Stomach (tissue), 9 donors: Measurements from ENCODE around the gene PPP1R9A. TPM values are rescaled to one million over a fixed set of nuclear protein-coding genes. Genes with fewer than 3 reads are reported as not detected.
"Not testable (repeated sequence)": the region's sequence is repeated elsewhere in the genome, so short reads cannot be mapped to it uniquely, and the experiment has no call there.

ENCODE experiments used
- DNase-seq, 2 donors: peaks; one replicate each; pipeline versions ENCODE4 v3.0.0 to v3.0.0-alpha.2; 2013 to 2019
- H3K27ac ChIP-seq, 5 donors: fragments of 200-600 bp in 4 of 5; sonication (generic) in 4 of 5; one replicate each; pipeline ENCODE4 v1.5.1; 2013 to 2019; ENCODE audit warnings: mild to moderate bottlenecking in 1 of 5, moderate library complexity in 1 of 5
- H3K27me3 ChIP-seq, 3 donors: fragments of 200-600 bp; sonication (generic); one replicate each; pipeline ENCODE4 v1.5.1; 2017 to 2019; ENCODE audit warnings: mixed run types in 1 of 3
- H3K36me3 ChIP-seq, 4 donors: fragments of 200-600 bp; sonication (generic); 1 replicate in 3 of 4; 2 replicates in 1 of 4; pipeline ENCODE4 v1.5.1; 2016 to 2019
- H3K4me1 ChIP-seq, 4 donors: fragments of 200-600 bp; sonication (generic); one replicate each; pipeline ENCODE4 v1.5.1; 2016 to 2019
- H3K4me3 ChIP-seq, 4 donors: fragments of 200-600 bp; sonication (generic) in 3 of 4; one replicate each; pipeline ENCODE4 v1.5.1; 2016 to 2019; ENCODE audit warnings: mild to moderate bottlenecking in 1 of 4
- H3K9me3 ChIP-seq, 4 donors: fragments of 200-600 bp; sonication (generic); one replicate each; pipeline ENCODE4 v1.5.1; 2016 to 2019
- CTCF ChIP-seq, 7 experiments: fragments of 450-650 bp in 4 of 7; fragments of 200-600 bp in 3 of 7; sonication (generic) in 3 of 7; IDR thresholded peaks; one replicate each; pipeline ENCODE4 v1.5.1; 2016 to 2019; ENCODE audit warnings: antibody characterized with exemption in 7 of 7, control low read depth in 2 of 7, mild to moderate bottlenecking in 1 of 7
- EP300 ChIP-seq: sonication (generic); formaldehyde crosslinking; IDR thresholded peaks from one replicate; pipeline ENCODE4 v1.6.1; 2017; ENCODE audit warnings: antibody characterized with exemption
- POLR2A ChIP-seq, 4 donors: fragments of 450-650 bp; IDR thresholded peaks; one replicate each; pipeline ENCODE4 v1.6.1; 2016; ENCODE audit warnings: antibody characterized with exemption in 4 of 4, control low read depth in 2 of 4, mild to moderate bottlenecking in 1 of 4, moderate library complexity in 1 of 4
- POLR2AphosphoS5 ChIP-seq, 3 donors: sonication (generic); formaldehyde crosslinking; IDR thresholded peaks; one replicate each; pipeline ENCODE4 v1.6.1; 2016; ENCODE audit warnings: antibody characterized with exemption in 3 of 3
- WGBS, 5 donors: extraction: QIAGEN DNeasy Blood & Tissue Kit in 3 of 5; methylation state at CpG; one replicate each; pipeline versions ENCODE4 v1.1.5 to v1.1.7; 2013 to 2018; 5-methylcytosine and 5-hydroxymethylcytosine counted together
- intact Hi-C: fragments of 100-400 bp; cut with DNase I; formaldehyde crosslinking; loops from one replicate; pipeline ENCODE4 v1.15.1; 2023; ENCODE audit warnings: low total_unique reads
- polyA plus RNA-seq, 3 donors: library from polyadenylated mRNA; stranded (reverse); fragments of 200-250 nt; gene quantifications; one replicate each; pipeline ENCODE4 v1.2.3, GENCODE V29; 2013
- total RNA-seq, 5 donors: library from RNA; depleted of rRNA; stranded (reverse); fragments of >200 nt; gene quantifications; one replicate each; pipeline versions ENCODE4 v1.1.0 to v1.2.3, GENCODE V29; 2014 to 2016
- donor health status: healthy with polysubstance abuse.
- donor health status: Bipolar disorder and iron deficiency.
- donor health status: healthy.

Gene PPP1R9A
- total and polyA plus RNA-seq, 8 donors: 1.4 to 37.1 (median 12.5) TPM

GRCh38 chr7:95001815-95002561 lies 94.6 kb downstream of the PPP1R9A start:
- intact Hi-C loops: no loop called here
- 92 to 95% (median 92%) methylated on average over 5 of the region's 5 CpGs for WGBS, 5 donors
- no peaks in the 10 kb centered on the region for H3K9me3 ChIP-seq
- no peaks in the 10 kb centered on the region for H3K36me3 ChIP-seq
- H3K4me3 ChIP-seq: no peak overlapping the region
- peaks cover 0 to 29% (median 13%) of the 10 kb centered on the region in 4 donors for H3K4me1 ChIP-seq
- DNase-seq: no peak
- TF ChIP-seq POLR2AphosphoS5 (IDR thresholded peaks at IDR 0.05) (no peak), EP300 (no peak), POLR2A (IDR thresholded peaks at IDR 0.05) (no peak), CTCF (IDR thresholded peaks at IDR 0.05) (no peak)
- H3K27ac ChIP-seq: no peak overlapping the region
- no peaks in the 10 kb centered on the region for H3K27me3 ChIP-seq

GRCh38 chr7:95002775-95003174 lies 95.4 kb downstream of the PPP1R9A start:
- no peaks in the 10 kb centered on the region for H3K9me3 ChIP-seq
- H3K27me3 ChIP-seq: no peaks in the 10 kb centered on the region
- 87 to 97% (median 95%) methylated on average over 1 of the region's 1 CpG for WGBS, 5 donors
- DNase-seq: peak in 1 of 2 donors; percentile 25
- H3K4me1 ChIP-seq: peaks cover 0 to 24% (median 13%) of the 10 kb centered on the region in 4 donors
- intact Hi-C loops: no loop called here
- H3K36me3 ChIP-seq: no peaks in the 10 kb centered on the region
- no peak overlapping the region for H3K27ac ChIP-seq
- TF ChIP-seq POLR2A (IDR thresholded peaks at IDR 0.05) (no peak), EP300 (no peak), POLR2AphosphoS5 (IDR thresholded peaks at IDR 0.05) (no peak), CTCF (IDR thresholded peaks at IDR 0.05) (no peak)
- H3K4me3 ChIP-seq: no peak overlapping the region

- WGBS, 5 donors: 67 to 76% (median 70%) methylated on average over 6 of the region's 6 CpGs
- peak in 1 of 2 donors; percentile 54 for DNase-seq
- H3K27ac ChIP-seq: no peak overlapping the region
- no peak overlapping the region for H3K4me3 ChIP-seq
- peaks cover 0 to 10% (median 4%) of the 10 kb centered on the region in 4 donors for H3K4me1 ChIP-seq
- no peaks in the 10 kb centered on the region for H3K27me3 ChIP-seq
- TF ChIP-seq EP300 (no peak), CTCF (IDR thresholded peaks at IDR 0.05) (no peak), POLR2A (IDR thresholded peaks at IDR 0.05) (no peak), POLR2AphosphoS5 (IDR thresholded peaks at IDR 0.05) (no peak)
- intact Hi-C loops: no loop called here
- H3K9me3 ChIP-seq: no peaks in the 10 kb centered on the region
- no peaks in the 10 kb centered on the region for H3K36me3 ChIP-seq
These were observed 97.3 kb downstream of the PPP1R9A start for GRCh38 chr7:95004618-95005247.

GRCh38 chr7:95006010-95006409 lies 98.6 kb downstream of the PPP1R9A start:
- Histone ChIP-seq H3K27ac (no peak overlapping the region), H3K27me3 (no peaks in the 10 kb centered on the region), H3K4me1 (peaks cover 0 to 12% (median 5%) of the 10 kb centered on the region in 4 donors), H3K4me3 (no peak overlapping the region), H3K36me3 (no peaks in the 10 kb centered on the region), H3K9me3 (no peaks in the 10 kb centered on the region)
- WGBS, 5 donors: 93 to 99% (median 98%) methylated on average over 5 of the region's 5 CpGs
- no peak for DNase-seq
- intact Hi-C loops: no loop called here
- TF ChIP-seq CTCF (IDR thresholded peaks at IDR 0.05): no peak
- TF ChIP-seq POLR2A (IDR thresholded peaks at IDR 0.05): no peak
- no peak for TF ChIP-seq EP300
- no peak for TF ChIP-seq POLR2AphosphoS5 (IDR thresholded peaks at IDR 0.05)

- H3K27ac ChIP-seq, H3K36me3 ChIP-seq, H3K9me3 ChIP-seq, DNase-seq, H3K4me1 ChIP-seq, H3K27me3 ChIP-seq, H3K4me3 ChIP-seq, intact Hi-C loops: not testable (repeated sequence)
- 92 to 95% (median 93%) methylated on average over 6 of the region's 6 CpGs for WGBS, 5 donors
These were observed 101.4 kb downstream of the PPP1R9A start for GRCh38 chr7:95008773-95009172.
